Hepatocyte (in vitro differentiated cells): ENCODE measurements around the gene RASAL2. TPM values are rescaled to one million over a fixed set of nuclear protein-coding genes. Genes with fewer than 3 reads are reported as not detected.

Experiments used
- DNase-seq: peaks from one replicate; pipeline ENCODE4 v3.0.0-alpha.2; 2016; ENCODE audit warnings: low spot score
- H2AFZ ChIP-seq: fragments of 200-600 bp; sonication (generic); 2 replicates; pipeline ENCODE4 v1.6.0; 2016; ENCODE audit warnings: antibody characterized with exemption, mild to moderate bottlenecking
- H3K27ac ChIP-seq: fragments of 200-600 bp; sonication (generic); 2 replicates; pipeline ENCODE4 v1.5.1; 2016; ENCODE audit warnings: mild to moderate bottlenecking
- H3K27me3 ChIP-seq: fragments of 200-600 bp; sonication (generic); 2 replicates; pipeline ENCODE4 v1.6.1; 2016
- H3K36me3 ChIP-seq: fragments of 200-600 bp; sonication (generic); replicated peaks from 2 replicates; pipeline ENCODE4 v1.5.1; 2016; ENCODE audit warnings: low read depth; ENCODE audit not compliant: insufficient read depth
- H3K4me1 ChIP-seq: fragments of 200-600 bp; sonication (generic); 2 replicates; pipeline ENCODE4 v1.5.1; 2016; ENCODE audit warnings: mild to moderate bottlenecking, moderate library complexity; ENCODE audit not compliant: insufficient read depth
- H3K4me2 ChIP-seq: fragments of 200-600 bp; sonication (generic); 2 replicates; pipeline ENCODE4 v1.6.0; 2016
- H3K4me3 ChIP-seq: fragments of 200-600 bp; sonication (generic); 2 replicates; pipeline ENCODE4 v1.5.1; 2016; ENCODE audit warnings: mild to moderate bottlenecking
- H3K79me2 ChIP-seq: fragments of 200-600 bp; sonication (generic); 2 replicates; pipeline ENCODE4 v1.6.0; 2017; ENCODE audit warnings: mild to moderate bottlenecking
- H3K9me2 ChIP-seq: fragments of 200-600 bp; sonication (generic); replicated peaks from 2 replicates; pipeline ENCODE4 v1.6.0; 2017; ENCODE audit warnings: mild to moderate bottlenecking; ENCODE audit not compliant: insufficient read depth
- H3K9me3 ChIP-seq: fragments of 200-600 bp; sonication (generic); 2 replicates; pipeline ENCODE4 v1.5.1; 2016; ENCODE audit warnings: low read depth, mild to moderate bottlenecking
- H4K20me1 ChIP-seq: fragments of 200-600 bp; sonication (generic); 2 replicates; pipeline ENCODE4 v1.6.0; 2016; ENCODE audit warnings: mild to moderate bottlenecking; ENCODE audit not compliant: insufficient read depth, poor library complexity, severe bottlenecking
- CTCF ChIP-seq: fragments of 200-600 bp; sonication (generic); IDR thresholded peaks from 2 replicates; pipeline ENCODE4 v1.5.1; 2016; ENCODE audit warnings: antibody characterized with exemption, mild to moderate bottlenecking; ENCODE audit not compliant: poor library complexity
- EZH2 ChIP-seq: fragments of 200-600 bp; sonication (generic); IDR thresholded peaks from 2 replicates; pipeline ENCODE4 v1.6.1; 2016; ENCODE audit warnings: antibody characterized with exemption, mild to moderate bottlenecking, borderline replicate concordance
- EZH2phosphoT487 ChIP-seq: fragments of 200-600 bp; sonication (generic); IDR thresholded peaks from one replicate; pipeline ENCODE4 v1.6.1; 2018; ENCODE audit warnings: antibody characterized with exemption, mild to moderate bottlenecking, low read depth, moderate library complexity; ENCODE audit not compliant: unreplicated experiment, severe bottlenecking
- WGBS: methylation state at CpG from one replicate; pipeline ENCODE4 v1.1.6; 2016; ENCODE audit warnings: low lambda C conversion rate; ENCODE audit errors: missing lambda C conversion rate; 5-methylcytosine and 5-hydroxymethylcytosine counted together
- polyA plus RNA-seq: library from polyadenylated mRNA; unstranded; fragments of >200 nt; fragmentation: Nextera tagmentation; extraction: Ambion mirVana; gene quantifications from 2 replicates; pipeline ENCODE4 v1.2.1, GENCODE V29; 2016
- total RNA-seq: library from RNA; depleted of rRNA; stranded (reverse); fragments of >200 nt; gene quantifications from 2 replicates; pipeline ENCODE4 v1.2.3, GENCODE V29; 2014

The RASAL2 gene
- total and polyA plus RNA-seq, 2 experiments from 2014 or later = 8.7 to 24.0 TPM

GRCh38 chr1:178494569-178494971, 400.7 kb downstream of the RASAL2 start:
- H3K4me2 ChIP-seq = no peak overlapping the region
- H3K27ac ChIP-seq = no peak overlapping the region
- H4K20me1 ChIP-seq = no peaks in the 10 kb centered on the region
- TF ChIP-seq EZH2phosphoT487 (no peak), CTCF (no peak), EZH2 (no peak)
- no peak for DNase-seq
- H3K4me1 ChIP-seq = no peaks in the 10 kb centered on the region
- H3K79me2 ChIP-seq = no peaks in the 10 kb centered on the region
- H3K27me3 ChIP-seq = no peaks in the 10 kb centered on the region
- no peak overlapping the region for H2AFZ ChIP-seq
- no peaks in the 10 kb centered on the region for H3K36me3 ChIP-seq
- H3K4me3 ChIP-seq = no peak overlapping the region
- 96% methylated on average over 13 of the region's 13 CpGs for WGBS
- H3K9me2 ChIP-seq = no peaks in the 10 kb centered on the region
- no peaks in the 10 kb centered on the region for H3K9me3 ChIP-seq

- Histone ChIP-seq H3K79me2 (no peaks in the 10 kb centered on the region), H2AFZ (no peak overlapping the region), H4K20me1 (no peaks in the 10 kb centered on the region), H3K27ac (no peak overlapping the region), H3K4me3 (no peak overlapping the region), H3K36me3 (no peaks in the 10 kb centered on the region), H3K4me1 (no peaks in the 10 kb centered on the region), H3K9me2 (no peaks in the 10 kb centered on the region), H3K27me3 (no peaks in the 10 kb centered on the region), H3K9me3 (no peaks in the 10 kb centered on the region), H3K4me2 (no peak overlapping the region)
- TF ChIP-seq EZH2phosphoT487 (no peak), EZH2 (no peak), CTCF (no peak)
- DNase-seq = no peak
- 100% methylated on average over 1 of the region's 1 CpG for WGBS
Observed at GRCh38 chr1:178495158-178495557, 401.3 kb downstream of the RASAL2 start.

- Histone ChIP-seq H3K9me3 (no peaks in the 10 kb centered on the region), H4K20me1 (no peaks in the 10 kb centered on the region), H3K36me3 (no peaks in the 10 kb centered on the region), H3K27me3 (no peaks in the 10 kb centered on the region), H3K4me3 (no peak overlapping the region), H3K79me2 (no peaks in the 10 kb centered on the region), H3K4me1 (no peaks in the 10 kb centered on the region), H3K27ac (no peak overlapping the region), H3K4me2 (no peak overlapping the region), H3K9me2 (no peaks in the 10 kb centered on the region), H2AFZ (no peak overlapping the region)
- TF ChIP-seq EZH2phosphoT487 (no peak), EZH2 (no peak), CTCF (no peak)
- WGBS = 90% methylated on average over 11 of the region's 16 CpGs
- no peak for DNase-seq
Observed at GRCh38 chr1:178495741-178496409, 402.0 kb downstream of the RASAL2 start.
